ENCODE measurements around the gene ZFAND6.

ZFAND6 gene

GRCh38 chr15:80152180-80152895 is 92.9 kb downstream of the ZFAND6 start:
- peak; percentile 62 for DNase-seq

DNA sequence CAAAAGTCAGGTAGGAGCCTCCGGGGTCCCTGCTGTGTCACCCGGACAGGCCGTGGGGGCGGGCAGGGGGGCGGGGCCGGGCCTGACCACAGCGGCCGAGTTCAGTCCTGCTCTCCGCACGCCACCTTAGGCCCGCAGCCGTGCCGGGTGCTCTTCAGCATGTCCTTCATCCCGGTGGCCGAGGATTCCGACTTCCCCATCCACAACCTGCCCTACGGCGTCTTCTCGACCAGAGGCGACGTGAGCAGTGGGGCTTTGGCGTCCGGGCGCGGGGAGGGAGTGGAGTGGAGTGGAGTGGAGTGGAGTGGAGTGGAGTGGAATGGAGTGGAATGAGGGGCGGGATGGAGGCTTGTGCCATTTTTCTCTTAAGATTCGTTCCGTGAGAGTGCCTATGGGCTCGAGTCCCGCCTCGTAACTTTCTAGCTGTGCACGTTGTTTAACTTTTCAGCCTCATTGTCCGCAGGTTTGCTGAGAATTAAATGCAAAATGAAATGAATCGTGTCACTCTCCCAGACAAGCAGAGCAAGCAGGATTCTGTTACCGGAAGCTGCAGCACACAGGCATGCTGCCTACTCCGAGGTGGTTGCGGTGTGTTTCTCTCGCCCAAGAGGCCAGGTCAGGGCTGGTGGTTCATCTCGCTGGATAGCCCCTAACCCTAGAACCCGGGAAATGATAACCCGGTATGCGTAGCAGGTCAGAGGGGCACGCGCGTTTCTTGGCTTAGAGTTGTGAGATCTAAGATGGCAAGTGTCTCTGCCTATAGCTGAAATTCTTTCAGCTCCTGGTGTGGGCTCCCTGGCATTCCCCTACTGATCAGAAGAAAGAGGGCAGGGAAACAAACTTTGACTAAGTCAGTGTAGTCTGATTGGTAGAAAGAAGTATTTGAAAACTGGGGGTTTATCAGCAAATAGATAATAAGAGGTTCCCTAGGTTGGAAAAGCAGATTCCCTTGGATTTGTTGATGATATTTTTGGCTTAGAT is 93.7 kb downstream of the ZFAND6 start, which contains the start of gene FAH:
FAH (plus strand) TSS at position 104 of the 981 bp plus-strand sequence; CDS start at position 160, 56 bp downstream.
- DNase-seq: peak; percentile 32

- DNase-seq: no peak
Observed at GRCh38 chr15:80153900-80154299, 94.4 kb downstream of the ZFAND6 start.

- DNase-seq: no peak
Observed at GRCh38 chr15:80154336-80154735, 94.9 kb downstream of the ZFAND6 start.

GRCh38 chr15:80155001-80155377 is 95.5 kb downstream of the ZFAND6 start:
- DNase-seq: no peak

DNA sequence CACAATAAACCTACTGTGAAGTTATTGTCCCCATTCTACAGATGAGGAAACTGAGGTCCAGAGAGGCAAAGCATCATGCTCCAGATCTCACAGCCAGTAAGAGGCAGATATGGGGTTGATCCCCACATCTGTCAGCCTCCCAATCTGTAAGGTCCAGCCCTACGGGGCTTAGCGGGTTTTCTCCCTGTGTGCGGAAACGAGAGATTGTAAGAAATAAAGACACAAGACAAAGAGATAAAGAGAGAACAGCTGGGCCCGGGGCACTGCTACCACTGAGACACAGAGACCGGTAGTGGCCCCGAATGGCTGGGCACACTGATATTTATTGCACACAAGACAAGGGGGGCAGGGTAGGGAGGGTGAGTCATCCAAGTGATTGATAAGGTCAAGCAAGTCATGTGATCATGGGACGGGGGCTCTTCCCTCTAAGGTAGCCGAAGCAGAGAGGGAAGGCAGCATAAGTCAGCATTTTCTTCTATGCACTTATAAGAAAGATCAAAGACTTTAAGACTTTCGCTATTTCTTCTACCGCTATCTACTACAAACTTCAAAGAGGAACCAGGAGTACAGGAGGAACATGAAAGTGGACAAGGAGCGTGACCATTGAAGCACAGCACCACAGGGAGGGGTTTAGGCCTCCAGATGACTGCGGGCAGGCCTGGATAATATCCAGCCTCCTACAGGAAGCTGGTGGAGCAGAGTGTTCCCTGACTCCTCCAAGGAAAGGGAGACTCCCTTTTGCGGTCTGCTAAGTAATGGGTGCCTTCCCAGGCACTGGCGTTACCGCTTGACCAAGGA is 96.1 kb downstream of the ZFAND6 start:
- peak; percentile 71 for DNase-seq

- DNase-seq: no peak
Observed at GRCh38 chr15:80156176-80156720, 96.8 kb downstream of the ZFAND6 start.

GRCh38 chr15:80157215-80157614 is 97.7 kb downstream of the ZFAND6 start:
- no peak for DNase-seq

- no peak for DNase-seq
Observed at GRCh38 chr15:80159301-80159700, 99.8 kb downstream of the ZFAND6 start.

GRCh38 chr15:80159811-80160569 is 100.5 kb downstream of the ZFAND6 start:
- DNase-seq: no peak

DNA sequence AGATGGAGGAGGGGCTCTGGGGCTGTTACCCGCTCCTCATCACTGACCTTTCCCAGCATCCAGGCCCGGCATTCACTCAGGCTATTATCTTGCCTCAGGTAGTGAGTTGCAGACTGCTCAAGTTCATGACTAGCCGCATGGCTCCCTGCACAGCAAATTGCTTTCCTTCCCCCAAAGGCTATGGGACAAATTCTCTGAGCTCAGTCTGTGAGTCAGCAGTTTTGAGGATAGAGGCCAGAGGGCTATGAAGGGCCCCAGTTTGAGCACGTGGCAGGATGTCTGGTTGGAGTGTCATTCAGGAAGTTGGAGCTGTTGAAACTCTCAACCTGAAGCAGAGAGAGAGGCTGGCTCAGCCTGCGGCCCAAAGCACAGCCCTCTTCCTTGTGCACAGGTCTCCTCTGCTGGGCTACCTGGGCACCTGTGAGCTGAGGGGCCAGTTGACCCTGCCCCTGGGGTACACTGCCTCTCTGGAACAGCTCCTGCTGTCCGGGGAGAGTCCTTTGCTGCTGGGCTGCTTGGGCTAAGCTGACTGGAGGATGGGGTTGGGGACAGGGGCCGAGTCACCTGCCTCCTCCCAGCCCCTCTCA is 101.2 kb downstream of the ZFAND6 start:
- DNase-seq: peak; percentile 75

- no peak for DNase-seq
Observed at GRCh38 chr15:80161468-80162016, 102.1 kb downstream of the ZFAND6 start.

DNA sequence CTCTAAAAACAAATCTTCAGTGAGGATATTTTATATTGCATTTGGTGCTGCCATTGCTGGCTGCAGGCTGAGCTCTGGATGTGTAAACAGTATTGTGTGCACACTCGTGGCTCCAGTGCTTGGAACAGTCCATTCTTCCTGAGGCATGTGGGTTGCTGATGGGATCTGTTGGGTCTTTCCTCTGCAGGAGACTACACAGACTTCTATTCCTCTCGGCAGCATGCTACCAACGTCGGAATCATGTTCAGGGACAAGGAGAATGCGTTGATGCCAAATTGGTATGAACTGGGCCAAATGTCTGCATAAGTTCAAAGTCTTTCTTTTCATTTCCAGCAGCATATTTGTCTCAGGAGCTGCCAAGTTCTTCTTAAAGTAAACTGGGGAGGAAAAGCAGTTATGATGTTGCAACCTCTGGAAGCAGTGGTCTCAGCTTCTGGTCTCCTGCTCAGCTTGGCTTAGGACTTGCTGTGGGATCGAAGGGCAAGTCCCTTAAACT is 102.6 kb downstream of the ZFAND6 start:
- no peak for DNase-seq

DNA sequence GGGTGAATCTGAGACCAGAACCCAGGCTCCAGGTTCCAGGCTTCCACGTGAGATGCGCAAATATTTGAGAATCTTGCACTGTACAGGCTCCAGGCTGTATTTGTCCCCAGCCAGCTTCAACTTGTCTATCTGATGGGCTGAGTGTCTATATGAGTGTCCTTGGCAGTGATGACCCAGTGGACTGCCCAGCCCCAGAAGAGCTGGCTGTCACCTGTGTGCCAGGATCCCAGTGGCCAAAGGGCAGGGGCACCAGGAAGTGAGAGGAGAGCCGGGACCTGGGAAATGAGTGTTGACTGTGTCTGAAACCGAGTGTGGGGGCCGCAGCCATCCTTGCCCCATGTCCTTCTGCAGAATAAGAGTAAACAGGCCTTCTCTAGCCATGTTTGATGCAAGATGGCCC is 103.7 kb downstream of the ZFAND6 start:
- DNase-seq: no peak

- DNase-seq: no peak
Observed at GRCh38 chr15:80163897-80164296, 104.4 kb downstream of the ZFAND6 start.

DNA sequence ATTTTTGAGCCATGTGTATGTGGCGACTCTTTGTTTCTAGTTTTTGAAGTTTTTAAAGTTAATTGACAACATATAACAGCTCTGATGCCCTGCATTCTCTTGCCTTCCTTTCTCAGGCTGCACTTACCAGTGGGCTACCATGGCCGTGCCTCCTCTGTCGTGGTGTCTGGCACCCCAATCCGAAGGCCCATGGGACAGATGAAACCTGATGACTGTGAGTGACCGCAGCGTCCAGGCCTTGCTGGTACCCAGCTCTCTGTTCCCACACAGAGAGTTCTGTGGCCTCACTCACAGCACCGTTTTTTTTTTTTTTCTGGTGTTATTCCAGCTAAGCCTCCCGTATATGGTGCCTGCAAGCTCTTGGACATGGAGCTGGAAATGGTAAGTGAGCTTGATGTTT is 108.5 kb downstream of the ZFAND6 start:
- DNase-seq: no peak

DNA sequence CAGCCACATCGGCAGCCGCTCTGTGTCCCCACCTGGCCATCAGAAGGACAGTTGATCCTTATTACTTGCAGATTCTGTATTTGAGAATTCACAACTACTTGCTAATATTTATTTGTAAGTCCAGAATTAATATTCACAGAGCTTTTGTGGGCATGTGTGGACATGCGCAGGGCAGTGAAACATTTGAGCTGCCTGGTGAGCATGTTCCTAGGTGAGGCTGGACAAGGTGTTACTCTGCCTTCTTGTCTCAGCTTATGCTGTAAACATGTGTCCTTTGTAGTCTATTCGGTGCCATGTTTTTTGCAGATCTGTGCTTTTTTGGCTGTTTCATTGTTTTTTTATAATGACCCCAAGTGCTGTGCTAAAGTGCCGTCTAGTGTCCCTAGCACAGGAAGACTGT is 108.9 kb downstream of the ZFAND6 start:
- no peak for DNase-seq

- no peak for DNase-seq
Observed at GRCh38 chr15:80169768-80170357, 110.4 kb downstream of the ZFAND6 start.

- no peak for DNase-seq
Observed at GRCh38 chr15:80170596-80170995, 111.1 kb downstream of the ZFAND6 start.

GRCh38 chr15:80171787-80172186 is 112.3 kb downstream of the ZFAND6 start:
- DNase-seq: no peak

GRCh38 chr15:80172401-80172800 is 112.9 kb downstream of the ZFAND6 start:
- DNase-seq: no peak

All from kidney glomerular epithelial cell (primary cell).